ENCODE results near the gene EVC2. TPM values are rescaled to one million over a fixed set of nuclear protein-coding genes. Genes with fewer than 3 reads are reported as not detected.

EVC2 gene
- total and polyA plus RNA-seq, 5 experiments from 2014 or later: 0.11 to 0.20 TPM; not detected in 3

DNA sequence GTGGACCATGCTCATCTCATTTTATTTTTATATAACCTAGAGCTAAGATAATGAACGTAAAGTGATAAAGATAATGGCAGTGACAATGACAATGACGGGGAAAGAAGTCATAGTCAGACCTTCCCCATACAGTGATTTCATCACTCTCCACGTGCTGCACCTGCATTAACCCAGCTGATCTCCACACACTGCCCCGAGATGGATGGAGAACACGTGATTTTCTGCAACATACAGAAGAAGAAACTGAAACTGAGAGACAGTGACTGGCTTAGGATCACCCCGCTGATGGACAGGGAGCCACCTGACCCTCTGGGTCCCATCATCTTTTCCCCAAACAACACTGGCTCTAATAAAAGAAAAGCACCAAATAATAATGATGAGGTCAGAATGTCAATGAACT is 22.0 kb downstream of the EVC2 start:
- H3K27me3 Mint-ChIP-seq: no peaks in the 10 kb centered on the region

DNA sequence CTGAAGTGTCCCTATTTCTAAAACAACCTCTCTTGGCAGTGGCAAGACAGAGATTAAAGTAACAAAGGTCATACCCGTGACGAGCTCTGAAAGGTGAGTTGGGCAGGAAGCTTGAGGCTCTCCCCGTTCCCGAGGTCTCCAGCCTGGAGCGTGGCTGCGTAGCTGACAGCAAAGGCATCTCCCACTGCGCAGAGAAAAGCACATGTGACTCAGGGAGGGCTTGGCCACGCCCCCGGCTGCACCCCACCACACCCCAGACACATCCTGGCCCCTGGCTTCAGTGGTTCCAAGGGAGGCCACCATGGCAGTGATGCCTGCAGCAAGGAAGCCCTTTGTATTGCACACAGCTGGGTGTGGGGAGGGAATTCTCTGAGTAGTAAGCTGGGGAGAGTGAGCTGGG is 23.1 kb downstream of the EVC2 start:
- H3K27me3 Mint-ChIP-seq: peaks cover 0 to 4% (median 0%) of the 10 kb centered on the region in 5 donors
- H3K36me3 Mint-ChIP-seq: no peaks in the 10 kb centered on the region
- no peak overlapping the region for H3K27ac Mint-ChIP-seq
- DNase-seq (no peak), ATAC-seq (no peak)
- no peaks in the 10 kb centered on the region for H3K4me1 Mint-ChIP-seq
- no peak overlapping the region for H3K4me3 Mint-ChIP-seq
- no peaks in the 10 kb centered on the region for H3K9me3 Mint-ChIP-seq
- POLR2A ChIA-PET: no interaction called here

More for the DNA sequence above, 22.0 kb downstream of the EVC2 start:
- Mint-ChIP-seq H3K4me3 (no peak overlapping the region), H3K9me3 (no peaks in the 10 kb centered on the region), H3K4me1 (no peaks in the 10 kb centered on the region), H3K36me3 (no peaks in the 10 kb centered on the region), H3K27ac (no peak overlapping the region)
- POLR2A ChIA-PET: no interaction called here
- ATAC-seq (no peak), DNase-seq (no peak)

GRCh38 chr4:5683566-5683965 is 24.8 kb downstream of the EVC2 start:
- Mint-ChIP-seq H3K36me3 (no peaks in the 10 kb centered on the region), H3K9me3 (no peaks in the 10 kb centered on the region), H3K4me1 (no peaks in the 10 kb centered on the region), H3K27ac (no peak overlapping the region), H3K4me3 (no peak overlapping the region), H3K27me3 (peaks cover 0 to 4% (median 0%) of the 10 kb centered on the region in 5 donors)
- POLR2A ChIA-PET: no interaction called here
- DNase-seq: no peak
- ATAC-seq: no peak

DNA sequence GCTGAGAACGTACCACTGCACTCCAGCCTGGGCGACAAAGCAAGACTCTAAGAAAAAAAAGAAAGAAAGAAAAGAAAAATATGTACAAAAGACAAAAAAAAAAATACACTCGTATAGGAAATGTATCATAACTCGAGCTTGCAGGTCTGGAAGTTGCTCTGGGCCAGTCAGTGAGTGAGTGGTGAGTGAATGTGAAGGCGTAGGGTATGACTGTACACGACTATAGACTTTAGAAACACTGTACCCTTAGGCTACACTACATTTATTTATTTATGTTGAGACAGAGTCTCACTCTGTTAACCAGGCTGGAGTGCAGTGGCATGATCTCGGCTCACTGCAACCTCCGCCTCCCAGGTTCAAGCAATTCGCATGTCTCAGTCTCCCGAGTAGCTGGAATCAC is 29.4 kb downstream of the EVC2 start:
- Mint-ChIP-seq H3K27me3 (peaks cover 0 to 9% (median 3%) of the 10 kb centered on the region in 5 donors), H3K4me1 (no peaks in the 10 kb centered on the region), H3K9me3 (no peaks in the 10 kb centered on the region), H3K4me3 (no peak overlapping the region), H3K27ac (peak overlapping the region in 1 of 10 donors; percentile 36), H3K36me3 (no peaks in the 10 kb centered on the region)
- POLR2A ChIA-PET: no interaction called here
- ATAC-seq (no peak), DNase-seq (no peak)

DNA sequence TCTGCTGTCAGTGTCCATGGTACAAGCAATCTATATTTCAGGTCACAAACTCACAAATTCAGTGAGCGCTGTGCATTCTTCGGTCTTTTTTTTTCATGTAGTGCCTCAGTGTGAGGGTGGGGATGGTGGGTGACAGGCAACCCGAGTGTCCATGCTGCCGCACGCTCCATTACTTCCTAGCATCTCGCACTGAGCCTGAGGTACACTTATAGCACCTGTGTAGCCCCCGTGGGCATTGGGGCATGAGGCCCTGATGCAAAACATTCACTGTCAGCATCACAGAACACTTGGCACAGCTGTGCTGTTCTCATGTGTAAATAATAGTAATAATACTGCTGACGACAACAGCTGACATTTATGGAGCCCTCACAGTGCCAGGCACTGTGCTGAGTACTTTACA is 31.6 kb downstream of the EVC2 start:
- Mint-ChIP-seq H3K4me3 (no peak overlapping the region), H3K36me3 (no peaks in the 10 kb centered on the region), H3K27me3 (peaks cover 0 to 9% (median 3%) of the 10 kb centered on the region in 5 donors), H3K9me3 (peaks cover 0 to 2% (median 0%) of the 10 kb centered on the region in 9 donors), H3K4me1 (no peaks in the 10 kb centered on the region), H3K27ac (no peak overlapping the region)
- POLR2A ChIA-PET: no interaction called here
- ATAC-seq (no peak), DNase-seq (no peak)

DNA sequence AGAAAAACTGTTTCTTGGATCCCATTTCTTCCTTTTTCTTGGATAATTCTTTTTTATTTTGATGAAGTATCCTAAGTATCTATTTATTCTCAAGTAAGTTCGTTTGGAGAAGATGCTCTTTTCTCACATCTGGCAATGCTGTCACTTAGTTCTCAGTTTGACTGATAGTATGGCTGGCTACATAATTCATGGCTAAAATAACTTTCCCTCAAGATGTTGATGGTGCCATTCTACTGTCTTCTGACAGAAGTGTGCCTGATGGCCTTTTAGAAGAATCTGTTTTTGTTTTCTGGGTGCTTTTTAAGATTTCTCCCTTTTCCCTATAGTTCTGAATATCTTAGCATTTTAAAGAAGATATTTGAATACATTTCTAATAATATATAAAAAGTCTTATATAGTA is 41.6 kb downstream of the EVC2 start:
- POLR2A ChIA-PET: no interaction called here
- peaks cover 0 to 40% (median 18%) of the 10 kb centered on the region in 9 donors for H3K9me3 Mint-ChIP-seq
- peaks cover 0 to 6% (median 2%) of the 10 kb centered on the region in 5 donors for H3K27me3 Mint-ChIP-seq
- DNase-seq (no peak), ATAC-seq (no peak)
- peaks cover 3 to 15% (median 4%) of the 10 kb centered on the region in 3 donors for H3K36me3 Mint-ChIP-seq
- no peaks in the 10 kb centered on the region for H3K4me1 Mint-ChIP-seq
- H3K27ac Mint-ChIP-seq: no peak overlapping the region
- no peak overlapping the region for H3K4me3 Mint-ChIP-seq

DNA sequence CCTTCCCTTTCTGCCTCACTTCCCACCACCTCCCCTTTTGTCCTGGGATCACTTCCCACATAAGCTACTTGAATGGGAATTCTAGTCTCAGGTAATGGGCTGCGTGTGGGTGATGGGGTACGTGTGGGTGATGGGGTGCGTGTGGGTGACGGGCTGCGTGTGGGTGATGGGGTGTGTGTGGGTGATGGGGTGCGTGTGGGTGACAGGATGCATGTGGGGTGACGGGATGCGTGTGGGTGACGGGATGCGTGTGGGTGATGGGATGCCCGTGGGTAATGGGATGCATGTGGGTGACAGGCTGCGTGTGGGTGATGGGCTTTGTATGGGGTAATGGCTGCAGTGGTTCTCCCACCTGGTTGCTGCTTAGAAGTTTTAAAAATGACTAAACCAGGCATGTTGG is 43.6 kb downstream of the EVC2 start:
- DNase-seq: no peak
- H3K27me3 Mint-ChIP-seq: peaks cover 0 to 6% (median 2%) of the 10 kb centered on the region in 5 donors
- POLR2A ChIA-PET: no interaction called here
- H3K36me3 Mint-ChIP-seq: peaks cover 3 to 21% (median 6%) of the 10 kb centered on the region in 3 donors
- H3K4me3 Mint-ChIP-seq: no peak overlapping the region
- H3K27ac Mint-ChIP-seq: no peak overlapping the region
- no peaks in the 10 kb centered on the region for H3K4me1 Mint-ChIP-seq
- peaks cover 0 to 59% (median 18%) of the 10 kb centered on the region in 9 donors for H3K9me3 Mint-ChIP-seq
- ATAC-seq: no peak

GRCh38 chr4:5662555-5662954 is 45.8 kb downstream of the EVC2 start:
- H3K9me3 Mint-ChIP-seq: peaks cover 0 to 46% (median 18%) of the 10 kb centered on the region in 9 donors
- POLR2A ChIA-PET: no interaction called here
- H3K4me1 Mint-ChIP-seq: no peaks in the 10 kb centered on the region
- peaks cover 3 to 27% (median 6%) of the 10 kb centered on the region in 3 donors for H3K36me3 Mint-ChIP-seq
- H3K27me3 Mint-ChIP-seq: peaks cover 0 to 14% (median 2%) of the 10 kb centered on the region in 5 donors
- H3K4me3 Mint-ChIP-seq: no peak overlapping the region
- DNase-seq (no peak), ATAC-seq (no peak)
- H3K27ac Mint-ChIP-seq: no peak overlapping the region

- Mint-ChIP-seq H3K4me3 (no peak overlapping the region), H3K27me3 (peaks cover 2 to 27% (median 2%) of the 10 kb centered on the region in 5 donors), H3K27ac (no peak overlapping the region), H3K36me3 (peaks cover under 1 to 23% (median 6%) of the 10 kb centered on the region in 3 donors), H3K9me3 (peaks cover 0 to 37% (median 18%) of the 10 kb centered on the region in 9 donors), H3K4me1 (no peaks in the 10 kb centered on the region)
- DNase-seq (no peak), ATAC-seq (no peak)
- POLR2A ChIA-PET: no interaction called here
Observed at GRCh38 chr4:5661237-5661636, 47.1 kb downstream of the EVC2 start.

GRCh38 chr4:5660185-5660584 is 48.2 kb downstream of the EVC2 start:
- DNase-seq: no peak
- Mint-ChIP-seq H3K27ac (no peak overlapping the region), H3K4me3 (no peak overlapping the region), H3K36me3 (peaks cover 0 to 21% (median 6%) of the 10 kb centered on the region in 3 donors), H3K9me3 (peaks cover 0 to 30% (median 13%) of the 10 kb centered on the region in 9 donors), H3K4me1 (no peaks in the 10 kb centered on the region), H3K27me3 (peaks cover 2 to 31% (median 2%) of the 10 kb centered on the region in 5 donors)
- POLR2A ChIA-PET: no interaction called here
- ATAC-seq: no peak

GRCh38 chr4:5658974-5659373 is 49.4 kb downstream of the EVC2 start:
- H3K4me1 Mint-ChIP-seq: no peaks in the 10 kb centered on the region
- peaks cover 0 to 31% (median 2%) of the 10 kb centered on the region in 5 donors for H3K27me3 Mint-ChIP-seq
- ATAC-seq: no peak
- peaks cover 0 to 30% (median 13%) of the 10 kb centered on the region in 9 donors for H3K9me3 Mint-ChIP-seq
- no peak for DNase-seq
- POLR2A ChIA-PET: no interaction called here
- no peak overlapping the region for H3K4me3 Mint-ChIP-seq
- no peak overlapping the region for H3K27ac Mint-ChIP-seq
- peaks cover 0 to 21% (median 6%) of the 10 kb centered on the region in 3 donors for H3K36me3 Mint-ChIP-seq

- Mint-ChIP-seq H3K36me3 (peaks cover 0 to 9% (median 2%) of the 10 kb centered on the region in 3 donors), H3K4me3 (no peak overlapping the region), H3K4me1 (no peaks in the 10 kb centered on the region), H3K27me3 (peaks cover 0 to 24% (median 2%) of the 10 kb centered on the region in 5 donors), H3K27ac (no peak overlapping the region), H3K9me3 (peaks cover 0 to 17% (median 3%) of the 10 kb centered on the region in 9 donors)
- DNase-seq: no peak
- POLR2A ChIA-PET: no interaction called here
- no peak for ATAC-seq
Observed at GRCh38 chr4:5656415-5656814, 51.9 kb downstream of the EVC2 start.

DNA sequence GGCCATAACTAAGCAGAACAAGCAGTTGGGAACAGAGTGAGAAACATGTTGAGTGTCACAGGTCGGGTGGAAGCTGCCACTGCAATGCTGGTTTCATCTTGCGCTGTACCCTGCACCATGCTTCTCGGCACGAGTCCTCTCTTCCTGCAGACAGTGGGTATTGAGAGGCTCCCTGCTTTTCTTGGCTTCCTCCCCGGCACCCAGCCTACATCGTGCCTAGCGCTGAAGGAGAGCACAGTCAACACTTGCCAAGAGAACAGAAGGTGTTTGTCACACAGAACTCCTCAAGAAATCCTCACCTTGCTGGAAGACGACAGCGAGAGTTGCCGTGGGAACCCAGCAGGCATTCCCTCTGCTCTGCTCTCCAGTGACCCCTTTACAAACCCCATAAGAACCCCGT is 53.6 kb downstream of the EVC2 start:
- Mint-ChIP-seq H3K9me3 (peaks cover 0 to 8% (median under 1%) of the 10 kb centered on the region in 9 donors), H3K27ac (no peak overlapping the region)
- POLR2A ChIA-PET: no interaction called here

GRCh38 chr4:5651089-5651488 is 57.3 kb downstream of the EVC2 start:
- ATAC-seq (no peak), DNase-seq (no peak)
- Mint-ChIP-seq H3K36me3 (no peaks in the 10 kb centered on the region), H3K9me3 (peaks cover 0 to 1% (median 0%) of the 10 kb centered on the region in 9 donors), H3K27me3 (peaks cover 0 to 10% (median 2%) of the 10 kb centered on the region in 5 donors), H3K4me1 (no peaks in the 10 kb centered on the region), H3K4me3 (no peak overlapping the region), H3K27ac (no peak overlapping the region)
- POLR2A ChIA-PET: no interaction called here

More for the DNA sequence above, 53.6 kb downstream of the EVC2 start:
- Mint-ChIP-seq H3K27me3 (peaks cover 0 to 24% (median 2%) of the 10 kb centered on the region in 5 donors), H3K36me3 (peaks cover 0 to 6% (median 0%) of the 10 kb centered on the region in 3 donors), H3K4me1 (no peaks in the 10 kb centered on the region), H3K4me3 (no peak overlapping the region)
- ATAC-seq: no peak
- no peak for DNase-seq
